ENCODE measurements around the gene KCNC3.

Gene KCNC3

DNA sequence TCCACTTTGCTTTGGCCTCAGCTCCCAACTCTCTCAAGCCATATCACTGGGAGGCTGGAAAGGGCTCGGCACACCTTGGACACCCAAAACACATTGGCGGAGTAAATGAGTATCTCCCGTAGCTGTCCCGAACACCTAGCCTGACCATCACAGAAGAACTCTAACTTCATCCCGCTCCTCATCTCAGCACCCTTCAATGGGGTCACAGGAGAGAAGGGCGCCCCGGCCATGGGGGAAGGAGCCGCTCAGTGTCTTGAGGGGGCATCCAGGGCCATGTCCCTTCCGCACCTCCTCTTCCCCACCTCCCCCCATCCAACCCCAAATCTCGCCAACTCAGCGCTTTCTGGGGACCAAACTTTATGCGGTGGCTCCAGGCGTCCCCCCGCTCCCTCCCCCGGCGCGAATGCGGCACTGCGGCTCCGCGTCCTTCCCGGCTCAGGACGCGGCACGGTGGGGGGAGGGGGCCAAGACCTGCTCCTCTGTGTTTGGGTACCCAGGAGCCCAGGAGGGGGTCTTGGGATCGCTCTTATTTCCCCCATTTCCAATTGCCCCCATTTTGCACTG, 3.0 kb downstream of the KCNC3 start:
- no peak for DNase-seq

DNA sequence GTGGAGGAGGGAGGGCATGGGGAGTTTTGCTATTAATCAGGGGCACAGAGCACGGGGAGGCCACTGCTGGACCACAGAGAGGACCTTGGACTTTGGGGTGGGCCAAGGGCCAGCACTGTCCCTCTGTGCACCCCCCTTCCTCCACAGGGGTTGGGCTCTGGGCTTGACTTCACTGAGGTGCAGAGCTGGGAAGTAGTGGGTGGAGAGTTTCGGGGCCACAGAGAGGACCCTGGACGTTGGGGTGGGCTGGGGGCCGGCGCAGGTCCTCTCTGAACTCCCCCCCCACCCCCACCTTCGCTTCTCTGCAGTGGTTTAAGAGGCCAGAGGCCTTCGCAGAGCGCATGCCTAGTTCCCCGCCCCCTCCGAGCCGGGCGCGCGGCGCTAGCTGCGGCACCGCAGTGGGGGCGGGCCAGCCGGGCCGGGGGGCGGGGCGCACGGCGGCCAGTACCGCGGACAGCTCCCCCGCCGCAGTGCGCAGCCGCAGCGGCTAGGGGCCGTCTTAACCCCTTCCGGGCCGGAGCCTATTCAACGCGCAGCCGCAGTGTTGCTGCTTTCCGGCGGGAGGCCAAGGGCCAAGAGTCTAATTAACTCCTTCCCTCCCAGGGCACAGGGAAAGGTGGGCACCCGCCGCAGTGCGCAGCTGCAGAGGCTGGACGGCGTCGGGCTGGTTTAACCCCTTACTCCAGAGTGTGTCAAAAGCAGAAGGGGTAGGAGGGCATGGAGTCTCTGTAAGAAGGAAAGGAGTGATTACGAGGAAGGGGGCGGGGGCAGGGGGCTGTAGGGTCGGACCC, 3.7 kb downstream of the KCNC3 start:
- DNase-seq = peak; percentile 87

DNA sequence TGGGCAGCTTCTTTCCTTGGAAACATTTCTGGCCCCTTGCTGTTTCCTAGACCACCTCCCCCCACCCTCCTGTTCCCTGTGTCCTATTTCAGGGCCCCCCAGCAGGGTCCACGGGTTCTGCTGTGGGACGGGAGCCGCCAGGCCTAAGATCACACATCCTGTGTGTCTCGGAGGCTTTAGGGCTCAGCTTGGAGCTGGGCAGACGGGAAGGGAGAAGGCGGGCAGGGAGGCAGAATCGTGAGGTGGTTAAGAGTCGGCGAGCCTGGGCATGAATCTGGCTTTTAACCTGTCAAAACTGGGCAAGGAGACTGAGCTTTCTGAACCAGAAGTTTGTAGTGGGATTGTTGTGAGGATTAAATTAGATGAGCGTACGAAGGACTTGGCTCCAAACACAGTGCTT, 4.8 kb downstream of the KCNC3 start:
- DNase-seq = no peak

DNA sequence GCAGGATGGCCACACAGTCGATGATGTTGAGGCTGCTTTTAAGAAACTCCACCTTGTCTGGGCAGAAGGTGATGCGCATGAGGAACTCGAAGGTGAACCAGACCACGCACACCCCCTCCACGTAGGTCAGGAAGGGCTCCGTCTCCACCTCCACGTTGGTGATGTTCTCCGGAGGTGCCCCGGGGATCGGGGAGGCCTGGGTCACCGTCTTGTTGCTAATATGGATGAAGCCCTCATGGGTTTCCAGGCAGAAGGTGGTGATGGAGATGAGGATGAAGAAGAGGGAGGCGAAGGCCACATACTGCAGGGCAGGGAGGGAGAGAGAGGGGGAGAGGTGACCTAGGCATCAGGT, 5.4 kb downstream of the KCNC3 start:
- DNase-seq = no peak

DNA sequence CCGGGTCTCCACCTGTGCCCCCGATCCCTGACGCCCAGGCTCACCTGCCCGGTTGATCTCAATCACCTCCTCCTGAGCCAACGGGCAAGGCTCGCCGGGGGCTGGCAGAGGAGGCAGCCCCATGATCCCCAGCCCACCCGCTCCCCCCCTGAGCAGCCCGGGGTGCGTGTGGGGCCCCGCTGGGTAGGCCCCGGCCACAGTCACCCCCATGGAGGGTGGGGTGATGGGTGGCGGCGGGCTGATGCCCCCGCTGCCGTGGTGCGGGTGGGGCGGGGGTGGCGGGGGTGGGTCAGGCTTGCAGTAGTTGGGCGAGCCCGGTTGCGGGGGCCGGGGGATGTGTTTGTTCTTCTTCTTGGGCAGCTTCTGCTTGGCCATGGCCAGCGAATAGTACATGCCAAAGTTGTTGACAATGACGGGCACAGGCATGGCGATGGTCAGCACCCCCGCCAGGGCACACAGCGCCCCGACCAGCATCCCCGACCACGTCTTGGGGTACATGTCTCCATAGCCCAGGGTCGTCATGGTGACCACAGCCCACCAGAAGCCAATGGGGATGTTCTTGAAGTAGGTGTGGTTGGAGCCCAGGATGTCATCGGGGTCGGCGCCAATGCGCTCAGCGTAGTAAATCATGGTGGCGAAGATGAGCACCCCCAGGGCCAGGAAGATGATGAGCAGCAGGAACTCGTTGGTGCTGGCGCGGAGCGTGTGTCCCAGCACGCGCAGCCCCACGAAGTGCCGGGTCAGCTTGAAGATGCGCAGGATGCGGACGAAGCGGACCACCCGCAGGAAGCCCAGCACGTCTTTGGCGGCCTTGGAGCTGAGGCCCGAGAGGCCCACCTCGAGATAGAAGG, 6.0 kb downstream of the KCNC3 start:
- no peak for DNase-seq

DNA sequence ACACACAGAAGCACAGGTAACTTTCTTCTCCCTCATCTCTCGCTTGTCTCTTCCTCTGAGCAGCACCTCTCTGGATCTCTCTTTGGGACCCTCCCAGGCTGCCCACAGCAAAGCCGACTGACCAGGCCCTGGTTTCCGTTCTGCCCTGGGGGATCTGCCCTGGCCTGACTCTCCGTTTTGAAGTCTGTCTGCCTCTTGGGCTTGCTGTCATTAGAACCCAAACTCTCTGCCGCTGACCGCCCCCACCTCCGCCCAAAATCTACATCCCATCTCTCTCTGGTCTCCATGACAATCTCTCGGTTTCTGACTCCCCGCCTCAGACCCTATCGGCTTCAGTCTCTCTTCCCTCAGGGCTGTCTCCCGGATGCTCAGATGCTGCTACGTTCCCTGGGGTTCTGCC, 6.9 kb downstream of the KCNC3 start:
- DNase-seq = no peak

DNA sequence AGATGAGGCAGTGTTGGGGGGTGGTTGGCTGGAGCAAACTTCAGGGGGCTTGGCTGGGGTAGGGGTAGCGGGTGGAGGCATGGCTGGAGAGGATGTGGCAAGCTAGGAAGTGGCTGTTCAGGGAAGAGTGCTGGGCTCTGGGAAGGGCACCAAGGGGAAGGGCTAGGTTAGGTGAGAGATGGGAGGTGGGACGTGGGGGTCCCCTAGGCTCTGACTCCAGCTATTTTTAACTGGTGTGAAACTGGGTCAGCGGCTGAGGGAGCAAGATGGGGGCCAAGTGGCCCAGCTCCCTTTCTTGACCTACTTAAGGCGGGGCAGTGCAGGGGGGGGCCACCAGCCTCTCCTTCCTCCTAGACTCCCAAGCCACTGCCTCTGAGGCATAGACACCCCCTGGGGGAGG, 7.3 kb downstream of the KCNC3 start:
- DNase-seq = no peak

DNA sequence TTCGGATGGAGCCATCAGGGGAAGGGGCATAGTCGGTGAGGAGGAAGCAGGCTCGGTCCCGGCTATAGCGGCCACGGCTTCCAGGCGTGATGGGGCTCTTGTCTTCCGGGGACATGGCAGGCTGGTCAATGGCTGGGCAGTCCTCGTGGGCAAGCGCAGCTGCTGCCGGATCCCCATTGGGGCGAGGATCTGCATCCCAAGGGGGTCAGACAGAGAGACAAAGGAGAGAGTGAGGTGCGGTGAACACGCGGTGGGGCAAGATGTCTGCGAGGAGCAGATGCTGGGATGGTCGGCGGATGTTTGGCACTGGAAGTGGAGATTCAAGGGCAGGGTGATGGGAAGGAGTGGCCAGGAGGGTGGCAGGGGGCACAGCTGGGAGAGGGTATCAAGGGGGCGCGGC, 8.6 kb downstream of the KCNC3 start:
- no peak for DNase-seq

DNA sequence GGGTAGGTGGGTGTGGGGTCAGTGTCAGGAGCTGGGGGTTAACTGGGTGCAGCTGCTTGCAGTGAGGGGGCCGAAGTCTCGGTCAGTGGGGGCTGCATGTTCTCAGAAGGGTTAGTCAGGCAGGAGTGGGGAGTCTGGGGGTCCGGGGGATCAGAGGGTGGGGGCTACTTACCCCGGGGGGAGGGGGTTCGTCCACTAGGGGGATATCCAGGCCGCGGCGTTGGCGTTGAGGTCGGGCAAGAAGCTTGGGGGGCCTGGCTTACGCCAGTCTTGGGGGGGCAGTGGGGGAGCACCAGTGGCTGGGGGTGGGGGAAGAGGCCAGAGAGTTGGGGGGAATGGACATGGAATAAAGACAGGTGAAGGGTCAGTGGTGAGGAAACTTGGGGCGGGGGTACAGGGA, 9.1 kb downstream of the KCNC3 start:
- DNase-seq = no peak

DNA sequence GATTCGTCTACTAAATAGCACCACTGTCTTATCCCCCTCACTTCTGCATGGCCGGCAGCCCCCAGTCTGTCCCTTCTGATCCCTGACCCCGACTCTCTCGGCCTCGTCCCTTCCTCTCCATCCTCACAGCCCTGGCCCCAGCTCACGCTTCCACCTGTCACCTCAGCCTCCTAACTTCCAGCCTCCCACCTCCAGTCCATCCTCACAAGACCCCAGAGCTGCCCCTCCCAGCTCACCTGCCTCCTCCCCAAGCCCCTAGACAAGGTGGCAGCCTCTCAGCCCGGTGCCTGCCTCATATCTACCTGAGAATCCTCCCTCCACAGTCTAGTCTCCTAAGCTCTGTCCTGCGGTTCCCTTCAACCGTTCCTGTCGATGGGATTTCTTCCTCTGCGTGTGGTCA, 10.0 kb downstream of the KCNC3 start:
- DNase-seq = no peak

DNA sequence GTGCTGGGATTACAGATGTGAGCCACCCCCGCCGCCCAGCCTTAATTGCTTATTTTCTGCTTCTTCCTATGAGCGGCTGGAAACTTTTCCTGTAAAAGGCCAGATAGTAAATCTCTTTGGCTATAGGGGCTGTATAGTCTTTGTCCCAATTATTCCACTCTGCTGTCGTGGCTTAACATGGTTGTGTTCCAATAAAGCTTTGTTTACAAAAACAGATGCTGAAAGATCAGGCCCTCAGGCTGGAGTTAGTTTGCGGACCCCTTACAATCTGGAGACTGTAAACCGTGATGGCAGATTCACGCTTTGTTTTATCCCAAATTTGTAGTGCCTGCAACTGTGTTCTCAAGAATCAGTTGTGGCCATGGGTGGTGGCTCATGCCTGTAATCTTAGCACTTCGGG, 10.7 kb downstream of the KCNC3 start:
- DNase-seq = no peak

DNA sequence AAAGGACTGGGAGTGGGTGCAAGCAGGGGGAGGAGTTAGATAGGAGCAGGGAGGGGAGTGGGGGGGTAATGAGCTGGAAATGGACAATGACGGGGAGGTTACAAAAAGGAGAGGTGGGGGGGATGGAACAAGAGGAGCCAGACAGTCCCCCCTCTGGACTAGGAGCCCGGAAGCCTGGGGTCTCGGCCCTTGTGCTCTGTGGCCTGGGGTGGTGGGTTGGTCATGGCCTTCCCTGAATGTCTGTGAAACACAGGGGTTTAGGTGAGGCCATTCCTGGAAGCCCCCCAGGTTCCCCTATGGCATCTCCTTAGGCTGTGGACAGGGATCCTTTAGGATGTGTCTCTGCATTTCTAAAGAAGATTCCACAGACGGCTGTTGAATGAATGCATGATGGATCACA, 12.1 kb downstream of the KCNC3 start:
- no peak for DNase-seq

DNA sequence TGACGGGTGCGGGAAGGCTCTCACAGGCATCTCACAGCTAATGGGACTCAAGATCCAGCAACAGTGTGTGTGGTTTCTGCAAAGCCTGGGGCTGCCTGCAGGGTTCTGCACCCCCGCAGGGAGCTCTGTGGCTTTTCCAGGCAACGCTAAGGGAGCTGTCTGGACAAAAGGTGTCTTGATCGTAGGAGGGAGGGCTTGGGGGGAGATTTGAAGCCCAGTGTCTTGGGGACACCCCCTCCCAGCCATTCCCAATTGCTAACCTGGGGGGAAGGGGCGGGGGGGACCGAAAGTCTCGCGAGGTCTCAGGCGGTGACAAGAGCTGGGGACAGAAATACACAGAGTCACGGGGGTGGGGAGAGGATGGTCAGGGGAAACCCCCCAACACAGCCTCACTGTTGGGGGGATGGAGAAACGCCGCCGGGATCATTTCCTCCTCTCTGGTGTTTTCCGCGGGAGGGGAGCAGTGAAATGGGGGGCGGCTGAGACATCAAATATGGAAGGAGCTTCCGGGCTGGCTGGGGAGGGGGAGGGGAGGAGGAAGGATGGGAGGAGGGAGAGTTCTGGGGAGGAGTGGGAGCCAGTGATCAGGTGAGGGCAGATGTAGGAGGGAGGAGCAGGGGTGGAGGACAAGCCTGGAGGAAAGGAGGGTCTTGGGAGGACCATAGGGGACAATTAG, 13.3 kb downstream of the KCNC3 start:
- DNase-seq = peak; percentile 56

DNA sequence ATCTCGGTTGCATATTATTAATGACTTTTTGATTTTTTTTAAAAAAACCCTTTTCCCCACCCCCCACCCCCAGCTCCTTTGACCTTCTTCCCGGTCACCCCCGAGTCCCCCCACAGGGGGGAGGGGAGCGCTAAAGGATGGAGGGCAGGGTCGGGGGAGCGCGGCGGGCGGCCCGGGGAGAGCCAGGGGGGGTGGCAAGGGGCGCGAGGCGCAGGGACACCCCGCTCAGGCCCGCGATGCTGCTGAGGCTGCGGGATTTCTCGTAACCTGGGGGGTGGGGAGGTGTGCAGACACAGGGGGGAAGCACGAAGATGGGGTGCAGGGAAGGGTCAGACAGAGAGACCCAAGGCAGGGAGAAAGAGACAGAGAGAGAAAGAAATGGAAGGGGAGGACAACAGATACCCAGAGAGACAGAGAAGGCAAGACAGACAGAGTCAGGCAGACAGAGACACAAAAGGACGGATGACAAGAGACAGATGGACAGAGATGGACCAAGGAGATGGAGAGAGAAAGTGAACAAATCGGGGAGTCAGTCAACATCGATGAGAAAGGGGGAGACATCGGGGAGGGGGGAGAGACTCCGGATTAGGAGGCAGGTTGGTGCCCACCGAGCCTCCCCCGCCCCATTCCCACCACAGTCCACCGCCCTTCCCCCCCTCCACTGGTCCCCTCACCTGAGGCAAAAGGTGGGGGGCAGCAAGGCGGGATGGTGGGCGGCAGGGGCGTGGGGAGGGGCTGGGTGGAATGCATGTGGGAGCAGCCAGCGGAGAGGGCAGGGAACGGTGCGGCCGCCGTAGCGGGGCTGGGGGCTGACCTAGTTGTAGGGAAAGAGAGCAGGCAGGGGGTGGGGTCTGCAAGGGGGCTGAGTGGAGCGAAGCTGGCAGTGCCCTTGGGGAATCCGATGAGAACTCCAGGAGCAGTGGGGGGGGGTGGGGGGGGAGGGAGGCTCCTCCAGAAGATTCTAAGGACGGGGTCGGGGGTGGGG, 14.2 kb downstream of the KCNC3 start:
- no peak for DNase-seq

DNA sequence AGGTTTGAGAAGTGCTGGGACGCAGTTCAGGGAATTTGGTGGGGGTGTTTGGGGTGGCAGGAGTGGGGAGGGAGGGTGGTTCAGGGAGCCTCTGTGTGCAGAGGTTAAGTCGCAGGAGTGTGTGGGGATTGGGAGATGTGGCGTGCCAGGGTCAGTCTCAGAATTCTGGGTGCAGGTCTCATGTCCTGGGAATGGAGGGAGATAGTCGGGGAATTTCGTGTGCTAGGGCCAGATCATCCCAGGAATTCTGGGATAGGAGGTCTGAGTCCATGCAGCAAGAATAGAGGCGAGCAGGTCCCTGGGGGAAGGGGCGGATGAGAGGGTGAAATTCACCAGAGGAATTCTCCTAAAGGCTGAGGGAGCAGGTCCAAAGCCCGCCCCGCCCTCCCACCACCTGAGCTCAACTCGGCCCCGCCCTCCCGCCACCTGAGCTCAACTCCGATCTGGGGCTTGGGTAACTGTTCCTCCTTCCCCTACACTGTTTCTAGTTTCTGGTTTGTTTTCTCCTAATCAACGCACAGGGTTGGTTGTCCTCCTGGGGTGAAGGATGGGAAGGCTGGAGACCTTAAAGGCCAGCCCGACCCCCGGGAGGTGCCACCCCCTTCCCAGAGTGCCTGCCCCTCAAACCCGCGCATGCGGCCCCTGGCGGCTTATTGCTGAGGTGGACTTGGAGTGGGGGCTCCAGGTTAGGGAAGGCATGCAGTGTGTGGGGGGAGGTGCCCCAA, 15.2 kb downstream of the KCNC3 start:
- DNase-seq = no peak

DNA sequence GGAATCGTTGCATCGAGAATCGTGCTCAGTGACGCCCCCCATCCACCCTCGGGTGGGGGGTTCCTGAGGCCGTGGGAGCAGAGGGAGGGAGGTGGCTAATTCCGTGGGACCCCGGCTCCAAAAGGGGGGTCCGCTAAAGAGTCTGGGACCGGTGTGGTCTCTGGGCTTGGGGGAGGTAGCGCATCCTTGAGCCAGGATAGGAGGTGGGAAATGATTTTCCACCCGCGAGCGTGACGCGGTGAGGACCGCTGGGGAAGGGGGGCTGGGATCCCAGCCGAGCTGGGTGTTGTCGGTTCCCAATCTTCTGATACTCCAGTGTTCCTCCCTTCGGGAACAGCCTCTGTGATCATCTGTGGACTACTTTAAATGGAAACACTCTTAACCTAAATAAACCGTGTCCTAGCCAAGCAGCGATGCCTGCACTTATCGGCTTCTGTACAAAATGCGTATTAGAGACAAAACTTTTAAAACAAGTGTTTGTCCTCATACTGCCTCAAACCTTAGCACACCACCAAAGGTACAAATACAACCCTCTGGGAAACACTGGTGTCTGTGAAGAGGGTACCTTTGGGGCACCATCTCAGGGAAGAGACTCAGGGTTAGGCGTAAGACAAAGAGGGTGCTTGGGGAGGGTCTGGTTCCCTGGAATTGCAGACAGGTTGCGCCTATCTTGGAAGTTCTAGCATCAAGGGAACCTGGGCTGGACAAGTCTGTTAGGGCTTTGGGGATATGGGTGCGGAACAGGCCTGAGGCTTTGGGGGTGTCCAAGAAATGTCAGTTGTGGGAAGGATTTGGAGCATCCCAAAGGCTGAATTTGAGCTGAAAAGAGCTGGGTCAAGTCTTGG, 16.0 kb downstream of the KCNC3 start:
- no peak for DNase-seq

DNA sequence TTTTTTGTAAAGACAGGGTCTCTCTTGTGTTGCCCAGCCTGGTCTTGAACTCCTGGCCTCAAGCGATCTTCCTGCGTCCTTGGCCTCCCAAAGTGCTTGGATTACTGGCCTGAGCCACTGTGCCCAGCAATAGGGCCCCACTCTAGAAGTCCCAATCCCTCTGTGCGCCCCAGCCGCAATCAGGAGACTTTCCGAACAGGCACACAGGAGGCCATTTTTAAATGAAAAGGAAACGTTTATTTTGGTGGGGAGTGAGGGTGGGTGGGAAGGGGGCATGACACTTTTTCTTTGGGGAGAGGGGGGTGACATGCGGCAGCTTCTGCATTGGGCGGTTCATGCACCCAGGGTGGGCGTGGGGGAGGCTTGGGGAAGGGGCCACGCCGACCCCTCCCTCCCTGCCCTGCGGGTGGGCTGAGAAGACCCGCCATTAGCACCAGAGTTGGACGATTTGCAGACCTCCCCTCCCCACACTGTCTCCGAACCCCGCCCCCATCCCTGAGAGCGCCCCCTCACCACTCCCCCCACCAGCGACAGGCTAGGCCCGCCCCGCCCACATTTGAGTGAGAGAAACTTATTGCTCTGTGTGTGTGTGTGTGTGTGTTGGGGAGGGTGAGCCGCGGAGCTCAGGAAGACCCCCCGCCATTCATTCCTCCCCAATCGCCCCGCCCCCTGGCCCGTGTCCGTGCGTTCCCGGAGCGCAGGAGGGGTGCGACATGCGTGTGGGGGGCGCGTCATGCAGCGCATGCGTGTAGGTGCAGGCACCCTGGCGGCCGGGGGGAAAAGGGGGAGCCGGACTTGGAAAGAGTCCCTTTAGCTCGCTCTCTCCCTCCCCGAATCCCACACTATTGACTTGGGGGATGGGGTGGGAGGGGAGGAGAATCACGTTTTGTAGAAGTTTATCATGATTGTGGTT, 17.2 kb downstream of the KCNC3 start:
- DNase-seq = peak; percentile 16

DNA sequence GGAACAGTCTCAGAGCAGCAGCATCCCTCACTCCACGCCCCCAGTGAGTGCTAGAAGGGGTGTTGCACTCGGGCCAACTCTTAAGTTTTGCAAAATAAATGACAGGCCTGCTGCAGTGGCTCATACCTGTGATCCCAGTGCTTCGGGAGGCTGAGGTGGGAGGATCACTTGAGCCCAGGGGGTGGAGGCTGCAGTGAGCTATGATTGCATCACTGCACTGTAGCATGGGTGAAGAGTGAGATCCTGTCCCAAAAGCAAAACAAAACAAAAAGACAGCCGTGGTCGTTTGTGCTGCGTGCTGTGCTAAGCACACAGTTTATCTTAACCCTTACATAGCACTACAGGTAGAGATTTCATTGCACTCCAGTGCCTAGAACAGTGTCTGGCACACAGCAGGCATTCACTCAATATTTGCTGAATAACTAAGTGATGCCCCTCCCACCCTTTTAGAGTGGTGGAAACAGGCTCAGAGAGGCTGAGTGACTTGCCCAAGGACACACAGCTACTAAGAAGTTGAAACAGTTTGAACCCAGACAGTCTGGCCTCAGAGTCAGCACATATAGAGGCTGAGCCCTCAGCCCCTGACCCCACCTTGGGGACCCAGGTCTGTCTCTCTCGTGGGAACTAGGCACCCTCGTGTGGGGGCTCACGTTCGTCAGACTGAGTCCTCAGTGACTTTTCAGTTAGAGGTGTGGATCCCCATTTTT, 18.3 kb downstream of the KCNC3 start:
- no peak for DNase-seq

All from DMS153 (cell line).